GM19328 (cell line): ENCODE measurements around the gene DNAH3.
"Not testable (repeated sequence)": the region's sequence is repeated elsewhere in the genome, so short reads cannot be mapped to it uniquely, and the experiment has no call there.

Source experiments
- ATAC-seq: cut with Tn5 transposase; IDR thresholded peaks from one replicate; pipeline ENCODE4 v1.9.1; 2021; ENCODE audit warnings: mild to moderate bottlenecking, moderate library complexity; ENCODE audit not compliant: unreplicated experiment

The DNAH3 gene

DNA sequence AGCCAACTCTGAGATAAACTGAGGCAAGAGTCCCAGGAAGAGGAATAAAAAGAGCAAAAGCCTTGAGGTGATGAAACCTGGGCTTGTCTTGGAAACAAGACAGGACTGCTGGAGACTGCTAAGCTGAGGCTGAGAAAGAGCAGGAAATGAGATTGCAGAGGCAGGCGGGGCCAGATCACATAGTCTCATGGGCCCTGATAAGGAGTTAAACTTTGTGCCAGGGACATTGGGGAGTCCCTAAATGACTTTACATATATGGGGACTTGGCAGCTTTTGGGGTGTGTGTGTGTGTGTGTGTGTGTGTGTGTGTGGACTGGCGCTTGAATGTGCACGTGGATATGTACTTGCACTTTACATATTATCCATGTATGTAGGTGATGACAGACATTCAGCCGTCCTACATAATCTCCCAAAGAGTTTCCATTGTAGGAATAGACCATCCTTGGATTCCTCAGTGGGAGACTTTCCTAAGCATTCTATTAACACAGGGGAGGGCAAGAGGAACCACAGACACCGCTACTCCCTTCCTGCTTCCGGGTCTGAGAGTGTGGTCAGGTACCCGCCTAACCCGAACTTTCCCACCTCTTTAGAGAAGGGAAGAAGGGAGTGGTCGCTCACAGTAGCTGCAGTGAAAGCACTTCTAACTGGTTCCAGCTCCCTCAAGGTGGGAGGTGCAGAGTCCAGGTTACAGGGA lies 127.0 kb downstream of the DNAH3 start:
- ATAC-seq = no peak

DNA sequence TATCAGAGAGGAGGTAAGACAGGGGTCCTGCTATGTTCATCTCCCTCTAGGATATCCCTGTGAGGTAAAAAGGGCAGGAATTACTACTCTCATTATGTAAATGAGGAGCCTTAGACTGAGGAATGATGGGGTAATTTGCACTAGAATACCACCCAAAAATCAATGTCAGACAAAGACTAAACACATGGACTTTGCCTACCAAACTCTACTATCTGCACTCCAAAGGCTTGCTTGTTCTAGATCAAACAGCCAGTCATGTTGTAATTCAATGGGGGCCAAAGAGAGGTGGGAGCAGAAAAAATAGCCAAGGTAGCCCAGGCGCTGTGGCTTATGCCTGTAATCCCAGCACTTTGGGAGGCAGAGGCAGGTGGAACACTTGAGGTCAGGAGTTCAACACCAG lies 129.3 kb downstream of the DNAH3 start:
- ATAC-seq = no peak

DNA sequence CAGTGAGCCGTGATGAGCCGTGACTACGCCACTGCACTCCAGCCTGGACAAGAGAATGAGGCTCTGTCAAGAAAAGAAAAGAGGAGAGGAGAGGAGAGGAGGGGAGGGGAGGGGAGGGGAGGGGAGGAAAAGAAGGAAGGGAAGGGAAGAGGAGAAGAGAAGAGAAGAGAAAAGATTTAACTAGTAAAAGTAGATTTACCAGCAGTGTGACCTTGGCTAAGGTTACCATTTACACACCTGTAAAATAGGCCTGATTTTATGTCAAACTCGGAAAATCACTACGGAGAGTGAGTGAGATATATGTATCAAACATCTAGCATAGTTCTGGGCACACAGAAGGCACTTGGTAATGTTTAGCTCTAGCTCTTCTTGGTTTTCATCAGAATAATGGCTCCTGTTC lies 140.8 kb downstream of the DNAH3 start:
- no peak for ATAC-seq

DNA sequence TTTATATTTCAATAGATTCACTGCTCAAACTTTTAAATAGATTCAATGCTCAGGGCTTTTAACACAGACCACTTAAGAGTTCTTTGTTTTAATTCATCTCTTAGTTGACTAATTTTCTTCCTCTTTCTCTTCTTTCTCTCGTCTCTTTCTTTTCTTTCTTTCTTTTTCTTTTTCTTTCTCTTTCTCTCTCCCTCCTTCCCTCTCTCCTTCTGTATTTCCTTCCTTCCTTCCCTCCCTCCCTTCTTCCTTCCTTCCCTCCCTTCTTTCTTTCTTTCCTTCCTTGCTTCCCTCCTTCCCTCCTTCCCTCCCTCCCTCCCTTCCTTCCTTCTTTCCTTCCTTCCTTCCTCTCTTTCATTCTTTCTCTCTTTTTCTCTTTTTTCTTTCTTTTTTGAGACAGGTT lies 145.6 kb downstream of the DNAH3 start:
- ATAC-seq = no peak

DNA sequence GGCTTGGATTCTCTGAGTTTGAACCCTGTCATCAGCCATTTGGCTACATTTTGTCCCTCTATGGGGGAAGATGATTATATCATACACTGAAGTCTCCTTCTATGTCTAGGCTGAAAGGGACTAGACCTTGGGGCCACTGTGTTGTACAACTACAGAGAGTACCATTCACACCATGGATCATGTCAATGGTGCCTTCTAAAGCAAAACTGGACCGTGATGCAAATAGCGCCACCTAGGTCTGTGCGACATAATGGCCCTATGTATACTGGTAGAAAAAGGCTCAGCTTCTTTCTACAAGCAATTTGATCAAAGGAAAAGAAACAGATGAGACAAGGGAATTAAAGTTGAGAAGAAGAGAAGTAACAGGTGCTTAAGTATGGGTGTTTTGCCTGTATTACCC lies 149.4 kb downstream of the DNAH3 start:
- ATAC-seq = no peak

DNA sequence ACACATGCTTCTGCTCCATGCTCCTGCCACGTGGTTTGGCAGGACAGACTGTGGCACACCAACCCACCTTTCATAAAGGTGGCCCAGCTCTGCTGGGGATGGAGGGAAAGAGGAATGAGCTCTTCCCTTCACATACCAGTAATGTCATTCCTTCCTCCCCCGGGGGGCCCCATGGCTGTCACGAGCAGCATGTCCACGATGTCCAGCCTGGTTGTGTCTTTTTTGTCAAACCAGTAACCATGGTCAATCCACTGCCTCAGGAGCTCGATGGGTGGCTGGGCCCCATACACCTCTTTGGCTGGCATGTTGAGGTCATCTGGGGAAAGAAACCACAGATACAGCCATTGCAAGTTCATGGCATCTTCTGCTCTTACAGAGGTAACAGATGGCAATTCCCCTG lies 153.5 kb downstream of the DNAH3 start:
- no peak for ATAC-seq

DNA sequence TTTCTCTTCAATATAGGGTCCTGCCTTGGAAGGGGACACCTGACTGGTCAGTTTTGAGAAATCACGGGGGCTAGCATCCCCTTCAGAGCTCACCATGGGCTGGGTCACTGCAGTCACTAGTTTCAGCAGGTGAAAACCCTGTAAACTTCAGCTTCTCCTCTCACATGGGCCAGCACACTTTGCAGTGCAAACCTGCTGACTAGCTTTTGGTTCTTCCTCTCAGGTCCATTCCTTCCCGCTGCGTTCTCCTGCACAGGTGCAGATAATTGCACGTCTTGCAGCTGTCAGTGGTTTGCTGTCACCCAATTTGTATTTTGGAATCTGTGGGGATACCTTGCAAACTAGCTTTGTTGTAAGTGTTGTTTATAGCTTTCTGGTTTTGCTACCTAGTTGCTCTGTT lies 154.9 kb downstream of the DNAH3 start:
- no peak for ATAC-seq

DNA sequence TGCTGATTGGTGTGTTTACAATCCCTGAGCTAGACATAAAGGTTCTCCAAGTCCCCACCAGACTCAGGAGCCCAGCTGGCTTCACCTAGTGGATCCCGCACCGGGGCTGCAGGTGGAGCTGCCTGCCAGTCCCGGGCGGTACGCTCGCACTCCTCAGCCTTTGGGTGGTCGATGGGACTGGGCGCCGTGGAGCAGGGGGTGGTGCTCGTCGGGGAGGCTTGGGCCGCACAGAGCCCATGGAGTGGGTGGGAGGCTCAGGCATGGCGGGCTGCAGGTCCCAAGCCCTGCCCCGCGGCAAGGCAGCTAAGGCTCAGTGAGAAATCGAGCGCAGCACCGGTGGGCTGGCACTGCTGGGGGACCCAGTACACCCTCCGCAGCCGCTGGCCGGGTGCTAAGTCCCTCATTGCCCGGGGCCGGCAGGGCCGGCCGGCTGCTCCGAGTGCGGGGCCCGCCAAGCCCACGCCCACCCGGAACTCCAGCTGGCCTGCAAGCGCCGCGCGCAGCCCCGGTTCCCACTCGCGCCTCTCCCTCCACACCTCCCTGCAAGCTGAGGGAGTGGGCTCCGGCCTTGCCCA lies 161.1 kb downstream of the DNAH3 start:
- not testable (repeated sequence) for ATAC-seq

DNA sequence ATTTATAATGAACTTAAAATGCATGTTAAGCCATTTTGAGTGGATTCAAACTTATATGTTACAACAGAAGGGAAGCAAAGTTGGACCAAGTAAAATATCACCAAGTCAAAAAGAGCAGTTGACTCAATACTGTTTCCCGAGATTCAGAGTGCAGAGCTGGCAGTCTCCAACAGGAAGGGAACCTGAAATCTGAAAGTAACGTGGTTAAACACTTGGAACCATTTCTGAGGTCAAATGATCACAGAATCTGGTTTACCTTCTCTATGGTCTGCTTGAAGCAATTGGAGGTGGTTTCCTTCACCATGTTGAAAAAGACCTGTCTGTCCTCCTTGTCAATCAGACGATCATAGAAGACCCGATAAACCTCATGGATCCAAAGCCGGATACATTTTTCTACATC lies 163.6 kb downstream of the DNAH3 start:
- no peak for ATAC-seq

DNA sequence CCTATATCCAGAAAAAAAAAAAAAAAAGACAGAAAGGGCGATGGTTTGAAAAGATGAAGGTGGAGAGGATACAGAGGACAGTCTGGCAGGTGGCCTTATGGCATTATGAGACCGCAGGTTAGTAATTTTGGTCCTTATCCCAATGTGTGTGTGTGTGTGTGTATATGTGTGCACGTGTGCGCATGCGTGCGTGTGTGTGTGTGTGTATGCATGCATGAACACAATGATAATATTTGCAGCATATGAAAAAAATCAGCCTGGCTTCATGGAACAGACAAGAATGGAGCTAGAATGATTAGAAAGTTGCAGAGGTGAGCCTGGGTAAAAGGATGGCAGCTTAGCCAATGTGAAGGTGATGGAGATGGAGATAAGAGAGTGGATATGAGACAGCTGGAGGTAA lies 166.6 kb downstream of the DNAH3 start:
- ATAC-seq = no peak

DNA sequence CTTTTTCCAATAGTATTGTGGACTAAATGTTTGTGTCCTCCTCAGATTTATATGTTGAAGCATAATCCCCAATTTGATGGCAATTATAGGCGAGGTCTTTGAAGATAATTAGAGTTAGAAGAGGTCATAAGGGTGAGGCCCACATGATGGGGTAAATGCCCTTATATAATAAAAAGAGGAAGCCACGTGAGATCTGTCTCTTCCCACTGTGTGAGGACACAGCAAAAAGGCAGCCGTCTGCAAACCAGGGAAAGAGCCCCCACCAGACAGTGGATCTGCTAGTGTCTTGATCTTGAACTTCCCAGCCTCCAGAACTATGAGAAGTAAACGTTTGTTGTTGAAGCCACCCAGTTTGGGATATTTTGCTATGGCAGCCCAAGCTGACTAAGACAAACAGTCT lies 174.1 kb downstream of the DNAH3 start:
- ATAC-seq = no peak

DNA sequence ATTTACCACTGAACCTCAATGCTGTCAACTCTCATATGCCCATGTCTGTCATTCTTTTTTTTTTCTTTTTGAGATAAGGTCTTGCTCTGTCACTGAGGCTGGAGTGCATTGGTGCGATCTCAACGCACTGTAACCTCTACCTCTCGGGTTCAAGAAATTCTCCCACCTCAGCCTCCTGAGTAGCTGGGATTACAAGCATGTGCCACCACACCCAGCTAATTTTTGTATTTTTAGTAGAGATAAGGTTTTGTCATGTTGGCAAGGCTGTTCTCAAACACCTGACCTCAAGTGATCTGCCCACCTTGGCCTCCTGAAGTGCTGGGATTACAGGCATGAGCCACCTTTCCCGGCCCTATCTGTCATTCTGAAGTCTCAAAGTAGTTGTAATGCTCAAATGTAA lies 177.4 kb downstream of the DNAH3 start:
- ATAC-seq = not testable (repeated sequence)

DNA sequence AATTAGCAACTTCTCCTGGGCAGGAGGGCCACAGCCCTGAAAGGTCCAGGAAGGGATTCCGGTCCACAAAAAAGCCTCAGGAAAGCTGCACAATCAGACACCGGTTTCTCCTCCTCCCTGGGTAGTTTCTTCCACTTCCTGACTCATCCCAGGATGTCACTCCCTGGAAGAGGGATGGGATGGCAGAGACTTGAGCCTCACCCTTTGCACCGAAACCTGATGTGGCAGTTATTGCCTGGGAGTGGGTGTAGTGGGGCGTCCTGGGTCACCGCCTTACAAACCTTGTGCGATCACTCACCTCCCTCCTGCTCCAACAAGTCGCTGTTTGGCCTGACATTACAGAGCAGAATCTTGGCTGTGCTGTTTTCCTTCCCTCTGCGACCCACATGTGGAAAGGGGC lies 179.2 kb downstream of the DNAH3 start:
- no peak for ATAC-seq

DNA sequence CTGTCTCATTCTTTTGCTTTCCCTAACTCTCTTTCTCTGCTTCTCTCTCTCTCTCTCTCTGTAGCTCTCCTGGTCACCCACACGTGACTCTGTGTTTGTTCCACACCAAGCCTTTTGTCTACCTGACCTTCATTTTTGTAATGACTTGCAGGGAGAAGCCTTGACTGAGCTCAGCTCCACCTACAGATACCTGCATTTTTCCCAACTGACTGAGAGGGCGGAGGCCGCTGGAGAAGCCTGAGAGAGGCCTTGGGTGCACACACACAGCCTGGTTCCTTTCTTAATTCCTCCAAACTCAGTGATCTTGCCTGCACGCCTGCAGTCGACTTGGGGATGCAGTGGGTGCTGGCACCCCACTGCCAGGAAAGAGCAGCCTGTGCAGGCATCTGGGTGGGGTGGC lies 181.3 kb downstream of the DNAH3 start:
- ATAC-seq = no peak

DNA sequence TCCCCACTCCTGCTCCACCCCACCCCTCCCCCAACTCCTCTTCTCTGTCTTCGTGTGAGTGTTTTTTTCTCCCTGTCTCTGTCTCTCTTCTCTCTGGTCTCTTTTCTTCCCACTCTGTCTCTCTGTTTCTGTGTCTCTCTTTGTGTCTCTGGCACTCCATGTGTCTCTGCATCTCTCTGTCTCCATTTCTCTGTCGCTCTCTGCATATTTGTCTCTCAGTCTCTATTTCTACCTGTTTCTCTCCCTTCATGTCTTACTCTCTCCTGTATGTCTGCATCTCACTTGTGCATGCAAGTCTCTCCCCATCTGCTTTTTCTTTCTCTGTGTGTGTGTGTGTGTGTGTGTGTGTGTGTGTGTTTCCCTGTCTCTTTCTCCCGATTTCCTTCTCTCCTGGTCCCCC lies 181.9 kb downstream of the DNAH3 start:
- ATAC-seq = no peak

DNA sequence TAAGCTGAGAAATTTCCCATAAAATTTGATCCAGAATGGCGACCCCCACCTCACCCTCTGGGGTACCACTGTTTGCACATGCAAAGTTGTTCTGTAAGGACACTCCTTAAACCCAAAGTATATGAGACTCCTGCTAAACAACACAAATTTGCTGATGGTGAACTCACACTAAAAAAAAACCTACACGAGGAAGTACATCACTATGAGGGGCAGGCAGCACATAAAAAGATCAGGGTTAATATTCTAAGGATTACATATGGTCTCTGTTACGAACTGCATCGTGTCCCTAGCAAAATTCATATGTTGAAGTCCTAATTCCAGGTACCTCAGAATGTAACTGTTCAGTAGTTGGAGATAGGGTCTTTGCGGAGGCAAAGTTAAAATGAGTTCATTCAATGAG lies 189.7 kb downstream of the DNAH3 start:
- ATAC-seq = no peak

DNA sequence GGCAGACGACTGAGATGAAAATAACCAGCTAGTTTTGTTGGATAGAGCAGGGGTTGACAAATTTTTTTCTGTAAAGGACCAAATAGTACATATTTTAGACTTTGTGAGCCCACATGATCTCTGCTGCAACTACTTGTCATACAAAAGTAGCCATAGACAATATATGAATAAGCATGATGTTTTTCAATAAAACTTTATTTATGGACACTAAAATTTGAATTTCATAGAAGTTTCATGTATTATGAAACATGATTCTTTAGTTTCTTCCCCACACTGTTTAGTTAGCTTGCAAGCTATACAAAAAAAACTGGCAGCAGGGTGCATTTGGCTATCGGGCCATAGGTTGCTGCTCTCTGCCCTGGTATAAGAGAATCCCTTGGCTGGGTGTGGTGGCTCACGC lies 193.5 kb downstream of the DNAH3 start:
- ATAC-seq = no peak

DNA sequence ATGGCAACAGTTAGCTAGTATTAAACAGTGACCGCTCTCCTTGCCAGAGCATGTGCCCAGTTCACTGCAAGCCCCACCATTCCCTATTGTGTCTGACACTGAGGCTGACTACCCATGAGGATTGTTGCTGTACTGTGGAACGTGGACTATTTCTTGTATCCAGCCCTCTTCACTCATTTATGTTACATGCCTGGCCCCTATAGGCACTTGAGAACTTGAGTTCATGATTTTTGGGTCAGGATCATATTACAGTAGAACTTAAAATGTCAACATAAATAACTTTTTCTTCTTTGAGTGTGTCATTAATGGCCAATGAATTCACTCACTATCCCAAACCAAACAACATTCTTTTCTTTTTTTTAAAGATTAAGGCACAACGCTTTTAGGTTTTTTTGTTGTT lies 194.3 kb downstream of the DNAH3 start:
- no peak for ATAC-seq

DNA sequence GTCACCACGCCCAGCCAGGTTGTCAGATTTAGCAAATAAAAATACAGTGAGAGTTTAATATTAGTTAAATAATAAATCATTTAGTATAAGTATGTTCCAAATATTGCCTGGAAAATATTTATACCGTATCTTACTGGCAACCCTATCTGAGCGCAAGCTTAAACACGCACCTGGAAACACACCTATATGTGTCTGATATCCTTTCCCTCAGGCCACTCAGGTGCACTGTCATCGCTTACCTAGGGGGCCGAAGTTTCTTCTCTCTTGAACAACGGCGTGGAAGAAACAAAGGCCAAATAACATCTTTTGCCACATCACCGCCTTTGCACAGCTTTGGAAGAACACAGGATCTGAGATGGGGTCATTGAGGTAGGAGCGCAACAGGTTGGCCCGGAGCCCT lies 196.1 kb downstream of the DNAH3 start:
- no peak for ATAC-seq

DNA sequence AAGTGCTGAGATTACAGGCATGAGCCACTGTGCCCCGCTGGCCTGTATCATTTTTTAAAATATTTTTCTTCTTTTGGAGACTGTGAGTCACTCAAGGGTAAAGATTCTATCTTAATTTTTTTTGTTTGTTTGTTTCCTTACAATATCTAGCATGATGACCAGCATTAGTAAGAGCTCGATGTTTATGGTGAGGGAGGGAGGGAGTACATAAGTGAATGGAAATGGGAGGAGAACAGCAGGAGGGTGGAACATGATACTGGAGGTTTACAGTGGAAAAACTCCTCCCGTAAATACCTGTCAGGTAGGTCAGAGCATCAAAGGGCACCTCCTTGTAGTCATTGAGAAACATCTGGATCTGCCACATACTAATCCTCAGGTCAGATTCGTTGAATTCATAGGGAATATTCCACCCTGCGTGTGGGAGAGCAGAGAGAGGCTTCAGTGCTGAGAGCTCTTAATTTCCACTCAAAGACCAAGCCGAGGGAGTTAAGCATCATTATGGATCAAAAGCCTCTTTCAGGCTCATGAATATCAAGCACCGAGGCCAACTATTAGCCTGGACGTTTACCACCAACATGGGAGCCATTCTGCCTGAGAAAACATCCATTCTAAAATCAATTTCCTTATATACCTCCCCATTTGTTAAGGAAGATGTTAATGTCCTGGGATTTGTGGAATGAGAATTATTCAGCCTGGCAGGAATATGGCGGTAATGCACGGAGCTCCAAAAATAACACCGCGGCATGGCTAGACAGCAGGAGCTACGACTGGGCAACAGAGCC lies 198.3 kb downstream of the DNAH3 start:
- ATAC-seq = no peak

DNA sequence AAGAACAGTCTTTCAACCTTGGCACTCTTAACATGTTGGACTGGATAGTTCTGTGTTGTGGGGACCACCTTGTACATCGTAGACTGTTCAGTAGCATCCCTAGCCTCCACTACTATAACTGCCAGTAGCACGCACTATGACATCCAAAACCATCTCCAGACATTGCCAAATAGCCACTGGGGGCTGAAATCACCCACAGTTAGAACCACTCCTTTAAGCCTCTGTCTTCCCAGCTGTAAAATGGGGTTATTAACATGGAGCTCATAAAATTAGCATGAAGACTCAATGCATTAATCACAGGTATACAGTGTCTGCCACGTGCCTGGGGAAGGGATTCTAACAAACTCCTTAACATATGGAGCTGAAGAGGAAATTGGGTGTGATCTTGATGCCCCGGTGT lies 200.4 kb downstream of the DNAH3 start:
- ATAC-seq = no peak

DNA sequence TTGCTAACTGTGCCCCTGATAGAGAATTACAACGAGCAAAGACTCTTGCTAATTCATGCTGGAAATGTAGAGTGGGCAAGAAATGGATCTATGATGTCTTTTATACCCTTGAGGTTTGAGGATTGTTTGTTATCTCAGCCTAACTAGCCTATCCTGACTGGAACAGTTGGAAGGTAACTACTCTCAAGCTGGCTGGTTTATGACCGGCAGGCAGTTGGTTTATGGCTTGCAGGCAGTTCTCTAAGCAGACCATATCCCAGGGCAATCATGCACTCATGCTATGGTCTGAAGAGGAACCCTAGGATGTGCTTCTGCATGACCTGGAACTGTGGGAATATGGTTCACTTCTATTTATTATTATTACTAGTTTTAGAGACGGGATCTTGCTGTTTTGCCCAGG lies 201.0 kb downstream of the DNAH3 start:
- ATAC-seq = no peak
